GM19035 (cell line): Measurements from ENCODE around the gene TMSB4X.
"Not testable (repeated sequence)": the region's sequence is repeated elsewhere in the genome, so short reads cannot be mapped to it uniquely, and the experiment has no call there.

Experiments used
- ATAC-seq: cut with Tn5 transposase; IDR thresholded peaks from one replicate; pipeline ENCODE4 v1.9.1; 2021; ENCODE audit not compliant: unreplicated experiment

The TMSB4X gene

GRCh38 chrX:12975991-12976558, 1.2 kb downstream of the TMSB4X start:
- no peak for ATAC-seq

- not testable (repeated sequence) for ATAC-seq
These were observed 2.2 kb downstream of the TMSB4X start for GRCh38 chrX:12976819-12977732.

GRCh38 chrX:12977761-12978204, 2.9 kb downstream of the TMSB4X start:
- peak; percentile 8 for ATAC-seq

GRCh38 chrX:12978205-12979025, 3.5 kb downstream of the TMSB4X start:
- peak; percentile 45 for ATAC-seq

- no peak for ATAC-seq
These were observed 4.2 kb downstream of the TMSB4X start for GRCh38 chrX:12979026-12979607.

GRCh38 chrX:12979616-12980015, 4.7 kb downstream of the TMSB4X start:
- ATAC-seq: no peak

GRCh38 chrX:12980039-12980438, 5.1 kb downstream of the TMSB4X start:
- ATAC-seq: not testable (repeated sequence)

GRCh38 chrX:12981880-12982279, 7.0 kb downstream of the TMSB4X start:
- ATAC-seq: no peak

- peak; percentile 68 for ATAC-seq
These were observed 9.9 kb downstream of the TMSB4X start for GRCh38 chrX:12984603-12985319.

GRCh38 chrX:12985331-12985730, 10.4 kb downstream of the TMSB4X start:
- ATAC-seq: no peak

GRCh38 chrX:12986164-12986779, 11.4 kb downstream of the TMSB4X start:
- no peak for ATAC-seq

GRCh38 chrX:12986886-12987285, 12.0 kb downstream of the TMSB4X start:
- no peak for ATAC-seq

GRCh38 chrX:12987340-12987739, 12.4 kb downstream of the TMSB4X start:
- ATAC-seq: no peak

- ATAC-seq: no peak
These were observed 13.1 kb downstream of the TMSB4X start for GRCh38 chrX:12987900-12988594.

- ATAC-seq: no peak
These were observed 13.9 kb downstream of the TMSB4X start for GRCh38 chrX:12988797-12989196.

GRCh38 chrX:12989461-12989860, 14.6 kb downstream of the TMSB4X start:
- ATAC-seq: no peak

- no peak for ATAC-seq
These were observed 16.7 kb downstream of the TMSB4X start for GRCh38 chrX:12991575-12991974.

- no peak for ATAC-seq
These were observed 17.7 kb downstream of the TMSB4X start for GRCh38 chrX:12992544-12993118.

GRCh38 chrX:12993826-12994225, 18.9 kb downstream of the TMSB4X start:
- ATAC-seq: no peak
